GM13976 (cell line): Measurements from ENCODE around the gene WWOX.

Experiments
- DNase-seq: peaks from one replicate; pipeline ENCODE4 v3.0.0; 2012; ENCODE audit warnings: low spot score
- in situ Hi-C: fragments of 300-500 bp; cut with MboI; formaldehyde crosslinking; loops from one replicate; pipeline ENCODE4 v1.12.0; 2022; ENCODE audit warnings: low sequenced_read_pairs, mixed read lengths, inconsistent platforms; ENCODE audit not compliant: unreplicated experiment
- TF ChIP-seq, protein P1 (sequence below): IDR thresholded peaks from 2 replicates; pipeline ENCODE4 v1.5.1; 2012; ENCODE audit warnings: borderline replicate concordance, mild to moderate bottlenecking; ENCODE audit not compliant: insufficient read depth; ENCODE audit errors: extremely low read depth, missing control alignments, control extremely low read depth

The WWOX gene

DNA sequence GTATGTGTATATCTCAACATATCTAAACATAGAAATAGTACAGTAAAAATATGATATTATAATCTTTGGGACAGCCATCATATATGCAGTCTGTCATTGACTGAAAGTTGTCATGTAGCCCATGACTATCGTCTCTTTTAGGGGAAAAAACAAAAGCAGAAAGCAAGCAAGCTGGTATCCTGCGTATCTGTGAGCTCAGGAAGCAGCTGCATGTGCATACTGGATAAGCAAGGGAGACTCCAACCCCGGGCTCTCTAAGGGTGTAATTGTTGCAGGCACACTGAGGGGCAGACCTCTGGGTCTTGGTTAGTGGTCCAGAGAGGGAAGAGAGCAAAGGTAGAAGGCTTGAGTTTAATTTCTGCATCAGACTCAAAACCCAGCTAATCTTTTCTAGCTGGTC lies 920.0 kb downstream of the WWOX start:
- in situ Hi-C loops, result no loop called here
- DNase-seq, result no peak
- TF ChIP-seq, protein P1, sequence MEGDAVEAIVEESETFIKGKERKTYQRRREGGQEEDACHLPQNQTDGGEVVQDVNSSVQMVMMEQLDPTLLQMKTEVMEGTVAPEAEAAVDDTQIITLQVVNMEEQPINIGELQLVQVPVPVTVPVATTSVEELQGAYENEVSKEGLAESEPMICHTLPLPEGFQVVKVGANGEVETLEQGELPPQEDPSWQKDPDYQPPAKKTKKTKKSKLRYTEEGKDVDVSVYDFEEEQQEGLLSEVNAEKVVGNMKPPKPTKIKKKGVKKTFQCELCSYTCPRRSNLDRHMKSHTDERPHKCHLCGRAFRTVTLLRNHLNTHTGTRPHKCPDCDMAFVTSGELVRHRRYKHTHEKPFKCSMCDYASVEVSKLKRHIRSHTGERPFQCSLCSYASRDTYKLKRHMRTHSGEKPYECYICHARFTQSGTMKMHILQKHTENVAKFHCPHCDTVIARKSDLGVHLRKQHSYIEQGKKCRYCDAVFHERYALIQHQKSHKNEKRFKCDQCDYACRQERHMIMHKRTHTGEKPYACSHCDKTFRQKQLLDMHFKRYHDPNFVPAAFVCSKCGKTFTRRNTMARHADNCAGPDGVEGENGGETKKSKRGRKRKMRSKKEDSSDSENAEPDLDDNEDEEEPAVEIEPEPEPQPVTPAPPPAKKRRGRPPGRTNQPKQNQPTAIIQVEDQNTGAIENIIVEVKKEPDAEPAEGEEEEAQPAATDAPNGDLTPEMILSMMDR, result no peak

DNA sequence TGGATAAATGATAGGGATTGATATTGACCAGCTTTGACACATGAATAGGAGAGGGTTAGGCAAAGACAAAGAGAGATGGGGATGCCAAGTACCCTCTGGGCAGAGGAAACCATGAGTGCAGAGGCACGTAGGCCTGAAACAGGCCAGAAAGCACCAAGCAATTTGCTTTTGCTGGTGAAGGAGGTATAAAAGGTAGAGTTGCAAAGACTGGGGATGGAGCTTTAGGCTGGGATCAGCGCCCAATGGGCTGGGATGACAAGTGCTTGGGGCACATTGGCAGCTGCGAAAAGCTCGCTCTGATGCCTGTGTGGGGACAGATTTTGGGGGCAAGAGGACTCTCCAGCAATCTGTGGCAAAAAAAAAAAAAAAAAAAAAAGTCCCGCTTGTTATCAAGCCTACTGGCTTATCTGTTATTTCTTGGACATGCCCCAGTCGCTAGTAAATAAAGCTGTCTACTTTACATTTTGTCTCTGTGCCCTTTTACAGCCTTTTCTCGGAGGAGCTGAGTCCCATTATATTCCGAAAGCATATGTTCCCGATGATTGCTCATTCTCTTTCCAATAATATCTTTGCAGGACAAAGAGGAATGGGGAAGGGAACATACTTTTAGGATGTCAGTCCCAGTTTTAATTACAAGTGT lies 922.7 kb downstream of the WWOX start:
- DNase-seq, result no peak
- in situ Hi-C loops, result no loop called here
- TF ChIP-seq, protein P1, result no peak

DNA sequence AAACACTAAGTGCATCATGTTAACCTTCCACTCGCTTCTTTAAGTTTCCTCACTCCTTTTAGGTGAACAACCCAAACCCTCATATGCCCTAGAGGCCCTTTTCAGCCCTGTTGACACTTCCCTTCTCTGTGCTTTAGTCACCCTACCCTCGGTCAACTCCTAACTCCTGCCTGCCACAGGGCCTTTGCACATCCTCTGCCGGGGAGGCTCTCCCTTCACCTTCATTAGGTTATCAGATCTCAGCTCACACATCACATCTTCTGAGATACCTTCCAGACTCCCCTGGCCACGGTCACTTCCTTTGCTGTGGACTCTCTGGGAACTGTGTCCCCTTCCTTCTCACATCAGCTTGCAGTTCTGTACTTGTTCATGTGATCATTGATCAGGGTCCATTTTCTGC lies 926.7 kb downstream of the WWOX start:
- in situ Hi-C loops, result no loop called here

DNA sequence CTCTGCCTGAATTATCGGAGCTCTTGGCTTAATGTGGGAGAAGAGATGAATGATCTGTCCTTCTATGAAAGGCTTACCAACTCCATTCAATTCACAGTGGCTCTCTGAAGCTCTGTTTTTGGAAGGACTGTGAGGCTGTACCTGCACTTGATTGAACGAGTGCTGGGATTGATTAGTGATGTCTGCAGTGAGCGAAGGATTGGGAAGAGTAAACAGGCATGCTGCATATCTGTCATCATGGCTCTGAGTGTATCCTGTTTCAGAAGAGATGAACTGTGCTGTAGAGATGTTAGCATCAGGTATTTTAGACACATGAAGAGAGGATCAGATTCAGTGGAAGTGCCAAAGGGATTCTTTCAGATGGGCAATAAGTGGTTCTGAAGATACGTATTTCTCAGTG lies 937.1 kb downstream of the WWOX start:
- no peak for DNase-seq
- in situ Hi-C loops, result no loop called here
- TF ChIP-seq, protein P1, result no peak

More for the DNA sequence above, 926.7 kb downstream of the WWOX start:
- DNase-seq, result no peak
- TF ChIP-seq, protein P1, result no peak

DNA sequence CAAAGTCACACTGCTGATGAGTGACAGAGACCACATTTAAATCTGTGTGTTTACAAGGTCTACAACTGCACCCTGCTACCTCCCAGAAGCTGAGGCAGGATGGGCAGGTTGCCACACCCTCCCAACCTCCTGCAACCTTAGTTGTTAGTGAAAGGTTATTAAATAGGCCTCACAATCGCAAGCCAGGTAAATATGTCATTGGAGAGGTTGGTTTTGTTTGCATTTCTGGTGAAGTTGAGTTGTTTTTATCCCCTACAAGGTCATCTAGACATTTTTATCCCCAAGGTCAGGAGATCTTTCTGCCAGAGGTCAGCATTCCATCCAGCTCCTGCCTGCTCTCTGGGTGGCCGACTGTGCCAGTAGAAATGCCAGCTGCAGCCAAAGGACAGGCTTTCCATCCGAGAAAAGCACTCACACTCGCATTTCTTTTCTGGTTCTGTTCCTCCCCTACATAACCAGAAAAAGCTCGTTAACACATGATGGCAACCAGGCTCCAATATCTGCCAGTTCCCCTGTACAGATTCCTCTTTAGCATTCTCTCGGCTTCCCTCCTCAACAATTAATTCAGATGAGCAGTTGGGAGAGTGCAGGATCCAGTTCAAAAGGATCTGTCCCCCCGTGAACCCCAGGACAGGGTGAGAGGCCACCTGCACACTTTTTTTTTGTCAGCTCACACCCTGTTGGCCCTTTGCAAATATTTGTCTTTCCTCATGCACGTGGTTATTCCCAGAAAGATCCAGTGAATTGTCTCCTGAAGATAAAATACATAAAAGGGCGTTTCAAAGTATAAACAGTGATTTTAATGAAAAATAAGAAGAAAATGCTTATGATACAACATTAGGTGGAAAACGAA lies 938.3 kb downstream of the WWOX start:
- TF ChIP-seq, protein P1, result no peak
- in situ Hi-C loops, result no loop called here
- no peak for DNase-seq

DNA sequence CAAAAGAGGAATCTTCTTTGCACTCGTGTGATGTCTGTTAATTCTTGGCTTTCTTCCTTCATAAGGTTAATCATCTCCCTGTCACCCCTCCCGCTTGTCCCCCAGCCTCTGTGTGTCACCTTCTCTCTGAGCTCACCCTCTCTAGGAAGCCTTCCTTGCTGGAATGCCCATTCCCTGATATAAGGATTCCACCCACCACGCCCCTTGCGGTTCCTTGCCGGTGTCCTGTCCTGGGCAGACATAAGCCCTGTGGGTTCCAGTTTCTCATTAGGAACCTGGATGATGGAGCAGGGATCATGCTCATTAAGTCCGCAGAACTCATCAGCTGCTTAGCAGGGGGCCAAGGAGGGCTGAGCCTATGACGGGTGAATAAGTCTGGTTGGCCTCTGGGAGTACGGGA lies 941.8 kb downstream of the WWOX start:
- no peak for DNase-seq
- TF ChIP-seq, protein P1, result no peak
- in situ Hi-C loops, result no loop called here

DNA sequence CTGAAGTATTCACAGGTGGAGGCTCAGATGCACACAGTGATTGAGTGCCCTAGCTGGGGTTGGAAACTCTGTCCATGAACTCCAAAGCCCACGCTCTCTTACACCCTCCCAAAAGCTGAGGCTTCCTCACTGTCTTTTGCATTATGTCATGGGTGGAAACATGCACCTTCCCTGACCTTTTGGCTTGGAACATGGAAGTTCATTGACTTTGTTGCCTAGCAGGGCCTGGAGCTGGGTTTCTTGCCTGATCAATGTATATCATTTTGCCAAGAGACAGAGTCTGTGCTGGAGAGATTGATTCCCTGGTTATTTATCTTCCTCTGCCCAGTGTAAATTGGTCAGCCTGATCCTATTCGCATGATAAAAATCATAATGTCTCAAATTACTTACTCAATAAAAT lies 942.7 kb downstream of the WWOX start:
- in situ Hi-C loops, result no loop called here
- DNase-seq, result no peak
- TF ChIP-seq, protein P1, result no peak
